HG03571 (cell line): ENCODE data around the gene CHRDL1.
"Not testable (repeated sequence)": the region's sequence is repeated elsewhere in the genome, so short reads cannot be mapped to it uniquely, and the experiment has no call there.

Source experiments
- ATAC-seq: cut with Tn5 transposase; IDR thresholded peaks from one replicate; pipeline ENCODE4 v1.9.1; 2021; ENCODE audit not compliant: unreplicated experiment

CHRDL1 gene

DNA sequence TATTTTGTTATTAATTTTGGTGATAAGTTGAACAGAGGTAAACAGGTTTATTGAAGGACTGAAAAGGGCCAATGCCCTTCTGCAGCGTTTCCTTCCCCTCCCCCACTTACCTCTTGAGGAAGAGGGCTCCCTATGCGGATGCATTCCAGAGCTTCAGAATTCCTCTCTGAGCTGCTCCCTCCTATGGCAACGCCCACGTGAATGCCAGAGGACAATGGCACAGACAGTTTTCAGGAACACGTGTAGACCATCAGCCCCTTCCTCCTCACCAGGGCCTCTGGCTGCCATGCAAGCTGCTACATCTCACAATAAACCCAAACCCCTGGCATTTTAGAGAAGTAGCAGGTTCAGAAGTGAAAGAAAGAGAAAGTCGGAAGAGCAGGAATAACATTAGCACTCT lies 127.9 kb downstream of the CHRDL1 start:
- no peak for ATAC-seq

DNA sequence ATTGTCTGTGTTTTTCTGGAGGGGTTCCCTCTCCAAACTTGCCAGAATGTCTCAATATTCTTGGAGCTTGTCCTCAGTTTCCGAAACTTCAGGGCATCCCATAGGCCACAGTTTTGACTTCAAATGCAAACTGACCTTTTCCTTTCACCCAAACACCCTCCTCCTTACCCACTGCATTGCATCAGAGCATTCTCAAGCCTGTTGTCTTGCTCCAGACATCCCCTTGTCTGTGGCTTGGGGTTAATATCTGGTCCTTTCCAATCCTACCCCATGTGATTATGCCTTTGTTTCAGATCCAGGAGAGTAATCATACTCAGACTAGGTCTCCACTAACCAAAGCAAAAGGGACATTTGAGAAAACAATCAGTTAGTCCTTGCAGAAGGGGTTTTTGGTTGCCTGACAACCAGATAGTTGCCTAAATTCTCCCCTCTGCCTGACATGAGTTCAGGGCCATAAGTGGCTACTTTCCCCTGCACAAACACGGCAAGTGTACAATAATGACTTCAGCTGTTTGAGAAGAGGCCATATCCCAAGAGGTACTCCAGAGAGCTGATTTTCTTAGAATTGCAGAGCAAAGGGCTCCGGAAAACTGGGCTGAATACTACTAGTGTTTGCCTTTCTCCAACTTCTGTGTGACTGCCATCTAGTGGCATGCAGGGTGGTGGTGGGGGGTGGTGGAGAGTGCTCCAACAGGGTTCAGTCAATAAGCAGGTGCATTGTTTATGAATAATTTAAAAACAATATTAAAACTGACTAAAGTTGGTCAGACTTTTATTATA lies 130.2 kb downstream of the CHRDL1 start:
- no peak for ATAC-seq

DNA sequence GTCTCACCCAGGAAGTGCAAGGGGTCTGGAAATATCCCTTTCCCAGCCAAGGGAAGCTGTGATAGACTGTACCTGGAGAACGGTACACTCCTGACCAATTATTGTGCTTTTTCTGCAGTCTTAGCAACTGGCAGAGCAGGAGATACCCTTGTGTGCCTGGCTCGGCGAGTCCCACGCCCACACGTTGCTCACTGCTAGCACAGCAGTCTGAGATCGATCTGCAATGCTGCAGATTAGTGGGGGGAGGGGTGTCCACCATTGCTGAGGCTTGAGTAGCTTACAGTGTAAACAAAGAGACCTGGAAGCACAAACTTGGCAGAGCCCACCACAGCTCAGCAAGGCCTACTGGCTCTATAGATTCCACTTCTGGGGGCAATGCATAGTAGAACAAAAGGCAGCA lies 138.5 kb downstream of the CHRDL1 start:
- ATAC-seq, result no peak

DNA sequence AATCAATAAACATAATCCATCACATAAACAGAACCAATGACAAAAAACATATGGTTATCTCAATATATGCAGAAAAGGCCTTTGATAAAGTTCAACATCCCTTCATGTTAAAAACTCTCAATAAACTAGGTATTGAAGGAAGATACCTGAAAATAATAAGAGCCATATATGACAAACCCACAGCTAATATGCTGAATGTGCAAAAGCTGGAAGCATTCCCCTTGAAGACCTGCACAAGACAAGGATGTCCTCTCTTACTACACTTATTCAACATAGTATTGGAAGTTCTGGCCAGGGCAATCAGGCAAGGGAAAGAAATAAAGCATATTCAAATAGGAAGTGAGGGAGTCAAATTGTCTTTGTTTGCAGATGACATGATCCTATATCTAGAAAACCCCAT lies 141.3 kb downstream of the CHRDL1 start:
- not testable (repeated sequence) for ATAC-seq

DNA sequence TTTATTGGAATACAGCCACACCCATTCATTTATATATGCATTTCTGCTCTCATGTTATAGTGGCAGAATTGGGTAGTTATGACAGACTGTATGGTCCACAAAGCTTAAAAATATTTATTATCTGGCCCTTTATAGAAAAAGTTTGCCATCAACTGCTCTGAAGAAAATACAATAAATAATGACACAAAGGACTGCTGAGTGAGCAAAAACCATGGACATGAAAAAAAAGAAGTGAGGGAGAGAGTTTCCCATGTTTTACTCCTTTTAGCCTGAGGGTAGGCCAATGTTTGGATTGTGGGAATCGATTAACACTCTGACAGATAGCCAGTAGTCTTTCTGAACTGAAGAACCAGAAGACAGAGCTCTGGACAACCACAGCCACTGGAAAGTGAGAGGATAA lies 149.2 kb downstream of the CHRDL1 start:
- ATAC-seq, result no peak
